GM18499 (cell line): ENCODE data around the gene NOL4L.

Experiments used
- ATAC-seq: cut with Tn5 transposase; IDR thresholded peaks from one replicate; pipeline ENCODE4 v1.9.1; 2021; ENCODE audit warnings: moderate number of reproducible peaks; ENCODE audit not compliant: insufficient read depth, unreplicated experiment

The NOL4L gene

GRCh38 chr20:32440069-32440757 is 144.9 kb downstream of the NOL4L start:
- ATAC-seq, result no peak

GRCh38 chr20:32439132-32439829 is 145.9 kb downstream of the NOL4L start:
- ATAC-seq, result no peak

- no peak for ATAC-seq
Measured at GRCh38 chr20:32438331-32438858, 146.7 kb downstream of the NOL4L start.

- no peak for ATAC-seq
Measured at GRCh38 chr20:32437391-32438074, 147.6 kb downstream of the NOL4L start.

GRCh38 chr20:32436968-32437367 is 148.2 kb downstream of the NOL4L start:
- no peak for ATAC-seq

- no peak for ATAC-seq
Measured at GRCh38 chr20:32436142-32436861, 148.8 kb downstream of the NOL4L start.

GRCh38 chr20:32435449-32436107 is 149.6 kb downstream of the NOL4L start:
- ATAC-seq, result no peak

GRCh38 chr20:32434434-32434833 is 150.7 kb downstream of the NOL4L start:
- ATAC-seq, result no peak

- no peak for ATAC-seq
Measured at GRCh38 chr20:32433311-32434021, 151.7 kb downstream of the NOL4L start.

- no peak for ATAC-seq
Measured at GRCh38 chr20:32432277-32432676, 152.9 kb downstream of the NOL4L start.

GRCh38 chr20:32431457-32431856 is 153.7 kb downstream of the NOL4L start:
- ATAC-seq, result no peak

- no peak for ATAC-seq
Measured at GRCh38 chr20:32429745-32430360, 155.3 kb downstream of the NOL4L start.

GRCh38 chr20:32429343-32429742 is 155.8 kb downstream of the NOL4L start:
- ATAC-seq, result no peak

GRCh38 chr20:32427996-32428395 is 157.1 kb downstream of the NOL4L start:
- no peak for ATAC-seq

GRCh38 chr20:32421290-32421689 is 163.8 kb downstream of the NOL4L start:
- no peak for ATAC-seq

GRCh38 chr20:32418376-32418775 is 166.8 kb downstream of the NOL4L start:
- no peak for ATAC-seq

- ATAC-seq, result no peak
Measured at GRCh38 chr20:32416206-32416605, 168.9 kb downstream of the NOL4L start.

GRCh38 chr20:32415494-32415893 is 169.6 kb downstream of the NOL4L start:
- no peak for ATAC-seq
